ENCODE results near the gene LOXL1.

The LOXL1 gene

GRCh38 chr15:73956743-73957135, 30.5 kb downstream of the LOXL1 start:
- Histone ChIP-seq H3K9me2 (ENCODE audit: low read depth, low read length) (no peaks in the 10 kb centered on the region), H3K4me3 (ENCODE audit: low read depth, low read length, poor library complexity, severe bottlenecking) (no peak overlapping the region), H3K79me2 (ENCODE audit: insufficient read depth, low read length) (no peaks in the 10 kb centered on the region), H3K4me2 (ENCODE audit: low read length) (no peak overlapping the region), H3K9me3 (ENCODE audit: low read length) (no peaks in the 10 kb centered on the region), H3K4me1 (ENCODE audit: insufficient read depth, low read length, severe bottlenecking) (no peaks in the 10 kb centered on the region), H3K9ac (ENCODE audit: low read length) (no peak overlapping the region), H3K27me3 (ENCODE audit: insufficient read depth, low read length) (no peaks in the 10 kb centered on the region), H4K20me1 (ENCODE audit: insufficient read depth, low read length) (no peaks in the 10 kb centered on the region), H3F3A (ENCODE audit: insufficient read depth, low read length) (no peaks in the 10 kb centered on the region), H2AFZ (ENCODE audit: low read length) (no peak overlapping the region), H3K27ac (ENCODE audit: low read depth, low read length, poor library complexity, severe bottlenecking) (no peak overlapping the region), H3K36me3 (ENCODE audit: insufficient read depth, low read length) (no peaks in the 10 kb centered on the region)
- no peak for TF ChIP-seq CTCF (IDR thresholded peaks at IDR 0.05; ENCODE audit: low read length)
- TF ChIP-seq EZH2 (IDR thresholded peaks at IDR 0.05; ENCODE audit: borderline replicate concordance, low read length), result no peak

- H3K4me2 ChIP-seq (ENCODE audit: low read length), result no peak overlapping the region
- no peaks in the 10 kb centered on the region for H3K9me2 ChIP-seq (ENCODE audit: low read depth, low read length)
- H3K9ac ChIP-seq (ENCODE audit: low read length), result no peak overlapping the region
- TF ChIP-seq EZH2 (IDR thresholded peaks at IDR 0.05; ENCODE audit: borderline replicate concordance, low read length) (no peak), CTCF (IDR thresholded peaks at IDR 0.05; ENCODE audit: low read length) (no peak)
- H4K20me1 ChIP-seq (ENCODE audit: insufficient read depth, low read length), result no peaks in the 10 kb centered on the region
- no peaks in the 10 kb centered on the region for H3K79me2 ChIP-seq (ENCODE audit: insufficient read depth, low read length)
- H3K4me1 ChIP-seq (ENCODE audit: insufficient read depth, low read length, severe bottlenecking), result no peaks in the 10 kb centered on the region
- H3K9me3 ChIP-seq (ENCODE audit: low read length), result no peaks in the 10 kb centered on the region
- H3K4me3 ChIP-seq (ENCODE audit: low read depth, low read length, poor library complexity, severe bottlenecking), result no peak overlapping the region
- H2AFZ ChIP-seq (ENCODE audit: low read length), result no peak overlapping the region
- H3K27ac ChIP-seq (ENCODE audit: low read depth, low read length, poor library complexity, severe bottlenecking), result no peak overlapping the region
- H3F3A ChIP-seq (ENCODE audit: insufficient read depth, low read length), result no peaks in the 10 kb centered on the region
- no peaks in the 10 kb centered on the region for H3K36me3 ChIP-seq (ENCODE audit: insufficient read depth, low read length)
- no peaks in the 10 kb centered on the region for H3K27me3 ChIP-seq (ENCODE audit: insufficient read depth, low read length)
These were observed 31.0 kb downstream of the LOXL1 start for GRCh38 chr15:73957276-73957675.

GRCh38 chr15:73957785-73958184, 31.5 kb downstream of the LOXL1 start:
- Histone ChIP-seq H3K4me2 (ENCODE audit: low read length) (no peak overlapping the region), H3K9ac (ENCODE audit: low read length) (no peak overlapping the region), H4K20me1 (ENCODE audit: insufficient read depth, low read length) (no peaks in the 10 kb centered on the region), H3K79me2 (ENCODE audit: insufficient read depth, low read length) (no peaks in the 10 kb centered on the region), H3K9me2 (ENCODE audit: low read depth, low read length) (no peaks in the 10 kb centered on the region), H3K27me3 (ENCODE audit: insufficient read depth, low read length) (no peaks in the 10 kb centered on the region), H3K4me1 (ENCODE audit: insufficient read depth, low read length, severe bottlenecking) (no peaks in the 10 kb centered on the region), H3F3A (ENCODE audit: insufficient read depth, low read length) (no peaks in the 10 kb centered on the region), H3K9me3 (ENCODE audit: low read length) (no peaks in the 10 kb centered on the region), H3K27ac (ENCODE audit: low read depth, low read length, poor library complexity, severe bottlenecking) (no peak overlapping the region), H3K36me3 (ENCODE audit: insufficient read depth, low read length) (no peaks in the 10 kb centered on the region), H2AFZ (ENCODE audit: low read length) (no peak overlapping the region), H3K4me3 (ENCODE audit: low read depth, low read length, poor library complexity, severe bottlenecking) (no peak overlapping the region)
- no peak for TF ChIP-seq CTCF (IDR thresholded peaks at IDR 0.05; ENCODE audit: low read length)
- TF ChIP-seq EZH2 (IDR thresholded peaks at IDR 0.05; ENCODE audit: borderline replicate concordance, low read length), result no peak
